Measurements from ENCODE around the gene MLPH.

DNA sequence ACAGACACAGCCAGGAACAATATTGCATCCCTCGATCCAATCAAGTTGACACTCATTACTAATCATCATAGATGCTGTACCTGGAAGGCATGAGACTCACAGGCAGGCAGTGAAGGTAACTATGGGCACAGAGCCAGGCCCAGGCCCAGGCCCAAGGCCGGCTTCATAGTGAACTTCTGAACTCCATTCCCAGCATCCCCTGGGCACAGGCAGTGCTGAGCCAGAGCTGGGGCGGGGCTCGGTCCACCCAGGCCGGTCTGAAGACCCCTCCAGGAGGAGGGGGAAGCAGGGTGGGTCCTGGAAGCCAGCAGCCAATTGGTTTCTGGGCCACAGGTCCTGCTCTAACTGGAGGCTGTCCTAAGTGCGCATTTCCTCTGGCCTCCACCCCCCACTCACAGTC, 37.6 kb downstream of the MLPH start:
- TF ChIP-seq, protein P1, sequence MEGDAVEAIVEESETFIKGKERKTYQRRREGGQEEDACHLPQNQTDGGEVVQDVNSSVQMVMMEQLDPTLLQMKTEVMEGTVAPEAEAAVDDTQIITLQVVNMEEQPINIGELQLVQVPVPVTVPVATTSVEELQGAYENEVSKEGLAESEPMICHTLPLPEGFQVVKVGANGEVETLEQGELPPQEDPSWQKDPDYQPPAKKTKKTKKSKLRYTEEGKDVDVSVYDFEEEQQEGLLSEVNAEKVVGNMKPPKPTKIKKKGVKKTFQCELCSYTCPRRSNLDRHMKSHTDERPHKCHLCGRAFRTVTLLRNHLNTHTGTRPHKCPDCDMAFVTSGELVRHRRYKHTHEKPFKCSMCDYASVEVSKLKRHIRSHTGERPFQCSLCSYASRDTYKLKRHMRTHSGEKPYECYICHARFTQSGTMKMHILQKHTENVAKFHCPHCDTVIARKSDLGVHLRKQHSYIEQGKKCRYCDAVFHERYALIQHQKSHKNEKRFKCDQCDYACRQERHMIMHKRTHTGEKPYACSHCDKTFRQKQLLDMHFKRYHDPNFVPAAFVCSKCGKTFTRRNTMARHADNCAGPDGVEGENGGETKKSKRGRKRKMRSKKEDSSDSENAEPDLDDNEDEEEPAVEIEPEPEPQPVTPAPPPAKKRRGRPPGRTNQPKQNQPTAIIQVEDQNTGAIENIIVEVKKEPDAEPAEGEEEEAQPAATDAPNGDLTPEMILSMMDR (IDR thresholded peaks at IDR 0.05 in 2 of 3, conservative IDR thresholded peaks at IDR 0.05 in 1 of 3; ENCODE audit: insufficient read depth in 2 of 3, low read depth in 1 of 3, low read length in 3 of 3), result no peak
- TF ChIP-seq BDP1 (IDR thresholded peaks at IDR 0.05; ENCODE audit: insufficient read depth, insufficient read length) (no peak), NR2F6 (CRISPR knock-in tag; IDR thresholded peaks at IDR 0.05) (no peak), TEAD1 (CRISPR knock-in tag; IDR thresholded peaks at IDR 0.05) (no peak), SP2 (IDR thresholded peaks at IDR 0.05; ENCODE audit: extremely low read depth, low read depth, low read length, poor library complexity, severe bottlenecking) (no peak), POLR2A (conservative IDR thresholded peaks at IDR 0.05) (no peak), ELF4 (CRISPR knock-in tag; IDR thresholded peaks at IDR 0.05) (no peak), POLR2AphosphoS5 (IDR thresholded peaks at IDR 0.05; ENCODE audit: control insufficient read depth, insufficient read depth, low read depth, low read length) (no peak), ZNF507 (tag; conservative IDR thresholded peaks at IDR 0.05) (no peak)

Data from K562 (cell line).